Breast epithelium (tissue), 4 donors: Measurements from ENCODE around the gene ANKRD39. TPM values are rescaled to one million over a fixed set of nuclear protein-coding genes. Genes with fewer than 3 reads are reported as not detected.

Source experiments
- DNase-seq, 2 donors: peaks; one replicate each; pipeline ENCODE4 v3.0.0-alpha.2; 2019; ENCODE audit warnings: low spot score in 2 of 2
- H3K27ac ChIP-seq, 2 donors: fragments of 200-600 bp; sonication (generic) in 1 of 2; one replicate each; pipeline ENCODE4 v1.5.1; 2016 to 2019; ENCODE audit warnings: mild to moderate bottlenecking in 1 of 2
- H3K27me3 ChIP-seq, 2 donors: fragments of 200-600 bp; sonication (generic) in 1 of 2; one replicate each; pipeline versions ENCODE4 v1.5.1 to v1.6.0; 2017 to 2019; ENCODE audit warnings: control low read depth in 1 of 2, mild to moderate bottlenecking in 1 of 2
- H3K36me3 ChIP-seq: fragments of 200-600 bp; one replicate; pipeline ENCODE4 v1.5.1; 2019
- H3K4me1 ChIP-seq, 2 donors: fragments of 200-600 bp; sonication (generic); one replicate each; pipeline ENCODE4 v1.5.1; 2016 to 2019; ENCODE audit warnings: control low read depth in 1 of 2
- H3K4me3 ChIP-seq, 3 donors: fragments of 200-600 bp; sonication (generic); 1 replicate in 2 of 3; 2 replicates in 1 of 3; pipeline ENCODE4 v1.5.1; 2016 to 2019; ENCODE audit warnings: mild to moderate bottlenecking in 3 of 3, moderate library complexity in 2 of 3
- H3K9me3 ChIP-seq, 2 donors: fragments of 200-600 bp; sonication (generic) in 1 of 2; one replicate each; pipeline ENCODE4 v1.5.1; 2016 to 2019; ENCODE audit warnings: control low read depth in 1 of 2
- POLR2A ChIP-seq: fragments of 450-650 bp; IDR thresholded peaks from one replicate; pipeline ENCODE4 v1.6.1; 2016; ENCODE audit warnings: antibody characterized with exemption, mild to moderate bottlenecking, moderate library complexity
- POLR2AphosphoS5 ChIP-seq, 3 donors: sonication (generic); formaldehyde crosslinking; IDR thresholded peaks; one replicate each; pipeline ENCODE4 v1.6.1; 2017; ENCODE audit warnings: antibody characterized with exemption in 3 of 3
- intact Hi-C: fragments of 100-400 bp; cut with DNase I; formaldehyde crosslinking; loops from one replicate; pipeline ENCODE4 v1.15.1; 2023; ENCODE audit warnings: low total_unique reads
- total RNA-seq, 3 donors: library from RNA; depleted of rRNA; stranded (reverse); fragments of >200 nt; gene quantifications; one replicate each; pipeline ENCODE4 v1.1.0, GENCODE V29; 2016
- TF ChIP-seq, protein P1 (sequence below), 3 donors: fragments of 450-650 bp; IDR thresholded peaks; one replicate each; pipeline ENCODE4 v1.5.1; 2016 to 2017; ENCODE audit warnings: antibody characterized with exemption in 3 of 3, mild to moderate bottlenecking in 3 of 3, moderate library complexity in 3 of 3

The ANKRD39 gene
- total RNA-seq, 3 donors from 2014 or later: 8.8 to 15.8 (median 9.2) TPM

DNA sequence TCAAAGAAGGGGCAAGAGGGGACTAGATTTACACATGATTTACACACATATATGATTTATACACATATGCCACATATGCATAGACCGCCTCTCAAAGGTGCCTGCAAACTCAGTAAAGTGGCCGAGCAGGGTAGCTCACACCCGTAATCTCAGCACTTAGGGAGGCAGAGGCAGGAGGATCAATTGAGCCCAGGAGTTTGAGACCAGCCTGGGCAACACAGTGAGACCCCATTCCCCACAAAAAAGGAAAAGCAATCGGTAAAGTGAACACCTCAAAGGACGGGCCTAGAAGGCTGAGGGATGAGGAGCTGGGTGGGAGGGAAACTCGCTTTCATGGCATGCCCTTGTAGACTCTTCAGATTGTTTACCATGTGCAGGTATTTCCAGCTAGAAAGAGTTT, 5.1 kb downstream of the ANKRD39 start:
- DNase-seq: no peak
- no peaks in the 10 kb centered on the region for H3K4me1 ChIP-seq
- no peak overlapping the region for H3K27ac ChIP-seq
- no peaks in the 10 kb centered on the region for H3K9me3 ChIP-seq
- intact Hi-C loops: no loop called here
- H3K27me3 ChIP-seq: no peaks in the 10 kb centered on the region
- H3K4me3 ChIP-seq: no peak overlapping the region
- no peaks in the 10 kb centered on the region for H3K36me3 ChIP-seq
- TF ChIP-seq, protein P1, sequence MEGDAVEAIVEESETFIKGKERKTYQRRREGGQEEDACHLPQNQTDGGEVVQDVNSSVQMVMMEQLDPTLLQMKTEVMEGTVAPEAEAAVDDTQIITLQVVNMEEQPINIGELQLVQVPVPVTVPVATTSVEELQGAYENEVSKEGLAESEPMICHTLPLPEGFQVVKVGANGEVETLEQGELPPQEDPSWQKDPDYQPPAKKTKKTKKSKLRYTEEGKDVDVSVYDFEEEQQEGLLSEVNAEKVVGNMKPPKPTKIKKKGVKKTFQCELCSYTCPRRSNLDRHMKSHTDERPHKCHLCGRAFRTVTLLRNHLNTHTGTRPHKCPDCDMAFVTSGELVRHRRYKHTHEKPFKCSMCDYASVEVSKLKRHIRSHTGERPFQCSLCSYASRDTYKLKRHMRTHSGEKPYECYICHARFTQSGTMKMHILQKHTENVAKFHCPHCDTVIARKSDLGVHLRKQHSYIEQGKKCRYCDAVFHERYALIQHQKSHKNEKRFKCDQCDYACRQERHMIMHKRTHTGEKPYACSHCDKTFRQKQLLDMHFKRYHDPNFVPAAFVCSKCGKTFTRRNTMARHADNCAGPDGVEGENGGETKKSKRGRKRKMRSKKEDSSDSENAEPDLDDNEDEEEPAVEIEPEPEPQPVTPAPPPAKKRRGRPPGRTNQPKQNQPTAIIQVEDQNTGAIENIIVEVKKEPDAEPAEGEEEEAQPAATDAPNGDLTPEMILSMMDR (IDR thresholded peaks at IDR 0.05): no peak
- TF ChIP-seq POLR2A: no peak
- no peak for TF ChIP-seq POLR2AphosphoS5 (IDR thresholded peaks at IDR 0.05)

GRCh38 chr2:96848264-96848663, 9.6 kb downstream of the ANKRD39 start:
- no peak overlapping the region for H3K27ac ChIP-seq
- H3K4me1 ChIP-seq: no peaks in the 10 kb centered on the region
- H3K27me3 ChIP-seq: no peaks in the 10 kb centered on the region
- no peak for TF ChIP-seq POLR2A
- no peak for TF ChIP-seq POLR2AphosphoS5 (IDR thresholded peaks at IDR 0.05)
- TF ChIP-seq, protein P1 (IDR thresholded peaks at IDR 0.05): no peak
- no peaks in the 10 kb centered on the region for H3K36me3 ChIP-seq
- H3K9me3 ChIP-seq: no peaks in the 10 kb centered on the region
- intact Hi-C loops: no loop called here
- DNase-seq: no peak
- no peak overlapping the region for H3K4me3 ChIP-seq

DNA sequence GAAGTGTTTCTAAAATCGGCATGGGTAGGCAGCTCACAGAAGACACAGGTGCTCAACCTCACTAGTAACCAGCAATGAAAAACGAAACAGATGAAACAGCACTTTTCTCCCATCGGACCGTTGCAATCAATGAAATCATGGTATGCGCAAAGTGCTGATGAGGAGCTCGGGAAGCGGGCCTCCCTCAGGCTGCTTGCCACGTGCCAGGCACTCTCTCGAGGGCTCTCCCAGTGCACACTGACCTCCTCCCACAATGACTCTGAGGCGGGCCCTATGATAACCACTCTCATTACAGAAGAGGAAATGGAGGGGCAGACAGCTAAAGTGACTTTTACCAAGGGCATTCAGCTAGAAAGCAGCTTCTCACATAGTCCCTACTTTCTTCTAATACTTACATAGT, 10.2 kb downstream of the ANKRD39 start:
- DNase-seq: no peak
- Histone ChIP-seq H3K36me3 (no peaks in the 10 kb centered on the region), H3K4me1 (no peaks in the 10 kb centered on the region), H3K27ac (no peak overlapping the region), H3K9me3 (no peaks in the 10 kb centered on the region), H3K4me3 (no peak overlapping the region), H3K27me3 (no peaks in the 10 kb centered on the region)
- TF ChIP-seq POLR2A (no peak), POLR2AphosphoS5 (IDR thresholded peaks at IDR 0.05) (no peak)
- TF ChIP-seq, protein P1 (IDR thresholded peaks at IDR 0.05): no peak
- intact Hi-C loops: no loop called here

DNA sequence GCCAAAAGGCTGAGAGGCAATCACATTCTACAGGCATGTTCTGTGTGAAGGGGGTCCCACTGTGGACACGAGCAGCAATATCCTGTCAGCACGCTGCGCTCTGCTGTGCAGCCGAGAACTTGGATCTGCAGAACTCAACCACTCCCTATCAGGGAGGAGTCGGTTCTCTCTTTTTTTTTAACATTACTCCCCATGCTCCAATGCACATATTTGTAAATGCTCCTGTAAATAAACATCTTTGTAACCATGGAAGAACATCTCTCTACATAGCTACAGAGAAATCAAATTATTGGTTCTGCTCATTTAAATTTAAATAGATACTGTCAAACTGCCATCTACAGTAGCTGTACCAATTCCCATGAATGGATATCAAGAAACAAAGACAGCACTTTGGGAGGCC, 11.0 kb downstream of the ANKRD39 start:
- no peaks in the 10 kb centered on the region for H3K27me3 ChIP-seq
- TF ChIP-seq POLR2A (no peak), POLR2AphosphoS5 (IDR thresholded peaks at IDR 0.05) (no peak)
- TF ChIP-seq, protein P1 (IDR thresholded peaks at IDR 0.05): no peak
- DNase-seq: no peak
- H3K4me1 ChIP-seq: no peaks in the 10 kb centered on the region
- no peak overlapping the region for H3K4me3 ChIP-seq
- H3K27ac ChIP-seq: no peak overlapping the region
- intact Hi-C loops: no loop called here
- H3K9me3 ChIP-seq: no peaks in the 10 kb centered on the region
- no peaks in the 10 kb centered on the region for H3K36me3 ChIP-seq

DNA sequence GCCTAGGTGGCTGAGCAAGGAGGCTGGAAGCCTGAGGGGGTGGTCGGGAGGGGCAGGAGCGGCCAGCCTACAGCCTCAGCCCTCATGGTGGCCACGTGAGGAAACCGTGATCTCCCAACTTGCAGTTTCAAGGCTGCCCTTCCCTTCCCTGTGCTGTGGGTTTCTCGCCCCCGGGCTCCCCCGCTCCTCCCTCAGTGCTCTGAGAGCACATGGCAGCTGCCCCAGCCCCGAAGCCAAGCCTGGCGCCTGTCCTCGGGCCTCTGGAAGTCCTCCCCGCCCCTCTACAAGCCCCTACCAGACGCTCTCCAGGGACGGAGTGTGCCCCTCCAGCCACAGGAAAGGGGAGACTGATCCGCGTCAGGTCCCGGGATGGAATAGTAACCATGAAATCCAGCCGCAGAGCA, 13.4 kb downstream of the ANKRD39 start:
- no peak for DNase-seq
- Histone ChIP-seq H3K27ac (no peak overlapping the region), H3K27me3 (no peaks in the 10 kb centered on the region), H3K9me3 (no peaks in the 10 kb centered on the region), H3K4me3 (no peak overlapping the region), H3K4me1 (no peaks in the 10 kb centered on the region), H3K36me3 (no peaks in the 10 kb centered on the region)
- intact Hi-C loops: no loop called here
- TF ChIP-seq, protein P1 (IDR thresholded peaks at IDR 0.05): no peak
- TF ChIP-seq POLR2A (no peak), POLR2AphosphoS5 (IDR thresholded peaks at IDR 0.05) (no peak)
